ENCODE data around the gene MBD3L1.

- TF ChIP-seq, protein P1, sequence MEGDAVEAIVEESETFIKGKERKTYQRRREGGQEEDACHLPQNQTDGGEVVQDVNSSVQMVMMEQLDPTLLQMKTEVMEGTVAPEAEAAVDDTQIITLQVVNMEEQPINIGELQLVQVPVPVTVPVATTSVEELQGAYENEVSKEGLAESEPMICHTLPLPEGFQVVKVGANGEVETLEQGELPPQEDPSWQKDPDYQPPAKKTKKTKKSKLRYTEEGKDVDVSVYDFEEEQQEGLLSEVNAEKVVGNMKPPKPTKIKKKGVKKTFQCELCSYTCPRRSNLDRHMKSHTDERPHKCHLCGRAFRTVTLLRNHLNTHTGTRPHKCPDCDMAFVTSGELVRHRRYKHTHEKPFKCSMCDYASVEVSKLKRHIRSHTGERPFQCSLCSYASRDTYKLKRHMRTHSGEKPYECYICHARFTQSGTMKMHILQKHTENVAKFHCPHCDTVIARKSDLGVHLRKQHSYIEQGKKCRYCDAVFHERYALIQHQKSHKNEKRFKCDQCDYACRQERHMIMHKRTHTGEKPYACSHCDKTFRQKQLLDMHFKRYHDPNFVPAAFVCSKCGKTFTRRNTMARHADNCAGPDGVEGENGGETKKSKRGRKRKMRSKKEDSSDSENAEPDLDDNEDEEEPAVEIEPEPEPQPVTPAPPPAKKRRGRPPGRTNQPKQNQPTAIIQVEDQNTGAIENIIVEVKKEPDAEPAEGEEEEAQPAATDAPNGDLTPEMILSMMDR (conservative IDR thresholded peaks at IDR 0.05), result no peak
- no peak for TF ChIP-seq EZH2 (IDR thresholded peaks at IDR 0.05; ENCODE audit: low read depth)
Observed at GRCh38 chr19:8794823-8795222, 37.4 kb upstream of the MBD3L1 start.

Measured in PC-9 (cell line).